Skin of body (tissue), 2 donors: ENCODE data around the gene CBFA2T2. TPM values are rescaled to one million over a fixed set of nuclear protein-coding genes. Genes with fewer than 3 reads are reported as not detected.
"Not testable (repeated sequence)": the region's sequence is repeated elsewhere in the genome, so short reads cannot be mapped to it uniquely, and the experiment has no call there.

Source experiments
- DNase-seq: peaks from one replicate; lab custom pipeline; 2025; lab: John Stamatoyannopoulos, UW
- total RNA-seq: library from RNA; depleted of rRNA; stranded (reverse); fragments of >200 nt; gene quantifications from one replicate; pipeline ENCODE4 v1.2.3, GENCODE V29; 2014

The CBFA2T2 gene
- total RNA-seq, 1 donor from 2014 or later, result 14.4 TPM

DNA sequence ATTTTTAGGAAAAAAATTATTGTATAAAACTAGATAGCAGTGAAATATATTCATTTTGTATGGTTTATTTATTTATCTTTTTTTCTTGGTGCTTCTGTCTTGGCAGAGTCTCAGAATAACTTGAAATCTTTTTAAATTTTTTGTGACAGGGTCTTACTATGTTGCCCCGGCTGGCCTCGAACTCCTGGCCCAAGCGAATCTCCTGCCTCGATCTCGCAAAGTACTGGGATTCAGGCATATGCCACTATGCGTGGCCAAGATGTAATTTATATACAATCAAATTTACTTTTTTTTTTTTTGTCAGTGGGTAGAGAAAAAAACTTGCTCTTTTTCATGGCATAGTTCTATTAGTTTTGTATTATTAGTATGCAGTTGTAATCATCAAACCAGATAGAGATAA is 13.7 kb downstream of the CBFA2T2 start:
- DNase-seq, result no peak

DNA sequence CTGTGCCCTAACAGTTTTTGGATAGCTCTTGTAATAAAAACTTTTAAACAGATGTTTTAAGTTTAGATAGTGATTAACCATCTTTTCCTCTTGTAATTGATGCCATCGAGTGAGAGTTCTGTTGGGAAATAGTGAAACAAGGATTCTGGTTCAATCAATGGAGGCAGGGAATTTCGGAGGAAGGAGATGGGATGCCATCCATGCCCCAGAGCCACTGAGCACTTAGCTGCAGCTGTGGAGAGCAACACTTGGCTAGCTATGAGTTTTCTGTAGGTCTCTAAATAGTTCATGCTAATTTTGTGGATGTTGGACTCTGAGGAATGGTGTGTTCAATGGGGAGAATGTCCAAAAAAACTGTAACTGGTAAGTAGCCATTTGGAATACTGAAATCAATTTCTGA is 16.7 kb downstream of the CBFA2T2 start:
- DNase-seq, result no peak

DNA sequence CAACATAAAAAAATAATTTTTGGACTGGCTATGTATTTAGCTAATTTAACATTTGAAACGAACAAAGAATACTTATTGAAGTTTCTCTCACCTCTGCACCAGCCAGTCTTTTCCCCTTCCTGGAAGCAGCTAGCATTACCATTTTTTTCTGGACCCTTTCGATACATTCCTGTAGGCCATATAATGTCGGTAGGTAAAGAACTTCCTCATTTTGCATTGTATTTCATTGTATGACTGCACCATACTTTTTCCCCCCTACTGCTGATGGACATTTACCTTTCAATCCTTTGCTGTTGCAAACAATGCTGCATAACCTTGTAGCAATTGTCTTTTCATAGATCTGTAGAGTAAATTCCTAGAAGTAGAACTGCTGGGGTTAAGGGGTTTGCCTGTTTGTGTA is 17.6 kb downstream of the CBFA2T2 start:
- no peak for DNase-seq

DNA sequence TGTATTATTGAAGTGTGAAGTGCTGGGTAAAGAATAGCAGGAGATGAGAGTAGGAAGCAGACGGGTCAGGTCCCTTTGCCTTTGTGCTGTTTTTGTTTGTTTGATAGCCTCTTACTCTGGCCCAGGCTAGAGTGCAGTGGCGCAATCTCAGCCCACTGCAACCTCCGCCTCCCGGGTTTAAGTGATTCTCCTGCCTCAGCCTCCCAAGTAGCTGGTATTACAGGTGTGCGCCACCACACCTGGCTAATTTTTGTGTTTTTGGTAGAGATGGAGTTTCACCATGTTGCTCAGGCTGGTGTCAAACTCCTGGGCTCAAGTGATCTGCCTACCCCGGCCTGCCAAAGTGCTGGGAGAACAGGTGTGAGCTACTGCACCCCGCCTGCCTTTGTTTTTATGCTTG is 18.1 kb downstream of the CBFA2T2 start:
- DNase-seq, result not testable (repeated sequence)

DNA sequence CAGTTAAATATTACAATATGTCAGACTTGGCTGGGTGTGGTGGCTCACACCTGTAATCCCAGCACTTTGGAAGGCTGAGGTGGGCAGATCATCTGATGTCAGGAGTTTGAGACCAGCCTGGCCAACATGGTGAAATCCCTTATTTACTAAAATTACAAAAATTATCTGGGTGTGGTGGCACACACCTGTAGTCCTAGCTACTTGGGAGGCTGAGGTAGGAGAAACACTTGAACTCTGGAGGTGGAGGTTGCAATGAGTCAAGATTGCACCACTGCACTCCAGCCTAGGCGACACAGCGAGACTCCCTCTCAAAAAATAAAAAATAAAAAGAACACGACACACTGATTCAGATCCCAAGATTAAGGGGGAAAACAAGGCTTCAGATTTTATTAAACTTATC is 19.2 kb downstream of the CBFA2T2 start:
- not testable (repeated sequence) for DNase-seq

DNA sequence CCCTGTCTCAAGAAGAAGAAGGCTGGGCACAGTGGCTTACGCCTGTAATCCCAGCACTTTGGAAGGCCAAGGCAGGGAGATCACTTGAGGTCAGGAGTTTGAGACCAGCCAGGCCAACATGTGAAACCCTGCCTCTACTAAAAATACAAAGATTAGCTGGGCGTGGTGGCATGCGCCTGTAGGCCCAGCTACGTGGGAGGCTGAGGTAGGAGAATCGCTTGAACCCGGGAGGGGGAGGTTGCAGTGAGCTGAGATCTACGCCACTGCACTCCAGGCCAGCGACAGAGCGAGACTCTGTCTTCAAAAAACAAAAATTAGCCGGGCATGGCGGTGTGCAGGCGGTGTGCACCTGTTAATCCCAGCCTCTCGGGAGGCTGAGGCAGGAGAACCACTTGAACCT is 22.0 kb downstream of the CBFA2T2 start:
- DNase-seq, result not testable (repeated sequence)

DNA sequence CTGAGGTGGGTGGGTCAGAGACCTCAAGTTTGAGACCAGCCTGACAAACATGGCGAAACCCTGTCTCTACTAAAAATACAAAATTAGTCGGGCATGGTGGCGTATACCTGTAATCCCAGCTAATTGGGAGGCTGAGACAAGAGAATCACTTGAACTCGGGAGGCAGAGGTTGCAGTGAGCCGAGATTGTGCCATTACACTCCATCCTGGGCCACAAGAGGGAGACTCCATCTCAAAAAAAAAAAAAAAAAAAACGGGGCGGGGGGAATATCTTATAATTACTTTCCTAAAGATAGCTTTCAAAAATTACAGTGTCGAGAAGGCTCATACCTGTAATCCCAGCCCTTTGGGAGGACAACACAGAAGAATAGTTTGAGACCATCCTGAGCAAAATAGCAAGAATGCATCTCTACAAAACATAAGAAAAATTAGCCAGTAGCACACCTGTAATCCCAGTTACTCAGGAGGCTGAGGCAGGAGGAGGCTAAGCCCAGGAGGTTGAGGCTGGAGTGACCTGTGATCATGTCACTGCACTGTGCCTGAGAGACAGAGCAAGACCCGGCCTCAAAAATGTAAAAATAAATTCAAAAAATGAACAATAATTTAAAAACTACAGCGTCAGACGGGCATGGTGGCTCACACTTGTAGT is 25.8 kb downstream of the CBFA2T2 start:
- DNase-seq, result no peak

DNA sequence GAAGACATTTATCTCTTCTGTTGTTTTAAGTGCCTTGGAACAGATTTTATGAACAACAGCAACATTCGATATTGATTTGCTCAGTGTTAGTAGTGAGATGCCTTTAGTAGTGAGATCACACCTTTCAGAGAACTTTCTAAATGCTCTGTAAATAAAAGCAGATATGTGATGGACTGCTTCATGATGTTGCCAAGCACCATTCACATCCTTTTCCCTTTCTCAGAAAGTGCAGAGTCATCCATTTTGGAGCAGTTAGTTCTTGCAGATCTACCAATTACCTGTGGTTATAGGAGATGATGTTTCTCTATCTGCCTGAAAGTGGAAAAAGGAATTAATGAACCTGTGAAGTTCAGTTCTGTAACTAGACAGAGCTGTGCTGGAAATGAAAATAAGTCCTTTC is 27.0 kb downstream of the CBFA2T2 start:
- no peak for DNase-seq

DNA sequence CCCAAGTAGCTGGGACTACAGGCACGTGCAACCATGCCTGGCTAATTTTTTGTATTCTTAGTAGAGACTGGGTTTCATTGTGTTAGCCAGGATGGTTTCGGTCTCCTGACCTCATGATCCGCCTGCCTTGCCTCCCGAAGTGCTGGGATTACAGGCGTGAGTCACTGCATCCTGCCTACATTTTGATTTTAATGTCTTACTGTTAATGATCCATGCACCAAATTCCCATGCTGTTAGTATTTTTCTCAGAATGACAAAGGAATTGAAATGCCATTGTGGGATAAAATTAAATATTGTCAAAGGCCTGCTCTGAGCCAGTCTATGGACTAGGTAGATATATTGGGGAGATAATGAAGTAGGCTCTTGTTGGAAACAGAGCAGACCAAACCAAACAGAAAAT is 28.2 kb downstream of the CBFA2T2 start:
- DNase-seq, result no peak

DNA sequence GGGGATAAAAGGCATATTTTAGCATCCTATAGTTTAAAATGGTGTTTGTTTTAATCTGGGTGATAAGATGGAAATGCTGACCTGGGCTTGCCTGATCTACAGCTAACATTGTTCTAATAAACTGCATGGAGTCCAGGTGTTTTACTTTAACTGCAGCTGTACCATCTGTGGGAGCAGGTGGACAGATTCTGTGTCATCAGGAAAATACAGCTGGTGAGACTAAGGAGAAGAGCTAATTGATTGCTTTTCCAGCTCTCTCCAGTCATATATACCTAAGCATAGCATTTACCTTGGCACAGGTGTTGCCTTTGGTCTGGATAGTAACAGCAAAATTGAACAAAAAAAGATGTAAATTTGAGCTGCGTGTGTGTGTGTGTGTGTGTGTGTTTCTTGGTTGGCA is 31.6 kb downstream of the CBFA2T2 start:
- no peak for DNase-seq

DNA sequence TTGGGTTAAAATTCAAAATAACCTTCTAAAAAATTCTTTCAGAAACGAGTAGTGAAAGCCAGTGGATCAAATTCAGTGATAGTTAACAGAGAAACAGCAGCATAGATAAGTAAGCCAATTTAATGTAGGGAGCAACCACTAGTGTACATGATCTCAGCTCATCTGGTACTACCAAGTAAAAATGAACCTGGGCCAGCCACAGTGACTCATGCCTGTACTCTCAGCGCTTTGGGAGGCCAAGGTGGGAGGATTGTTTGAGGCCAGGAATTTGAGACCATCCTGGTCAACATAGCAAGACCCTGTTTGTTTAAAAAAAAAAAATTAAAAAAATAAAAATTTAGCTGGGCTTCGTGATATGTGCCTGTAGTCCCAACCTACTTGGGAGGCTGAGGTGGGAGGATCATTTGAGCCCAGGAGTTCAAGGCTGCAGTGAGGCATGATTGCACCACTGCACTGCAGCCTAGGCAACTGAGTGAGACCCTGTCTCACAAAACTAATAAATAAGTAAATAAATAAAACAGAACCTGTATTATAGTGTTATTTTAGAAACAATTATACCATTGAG is 32.4 kb downstream of the CBFA2T2 start:
- no peak for DNase-seq

DNA sequence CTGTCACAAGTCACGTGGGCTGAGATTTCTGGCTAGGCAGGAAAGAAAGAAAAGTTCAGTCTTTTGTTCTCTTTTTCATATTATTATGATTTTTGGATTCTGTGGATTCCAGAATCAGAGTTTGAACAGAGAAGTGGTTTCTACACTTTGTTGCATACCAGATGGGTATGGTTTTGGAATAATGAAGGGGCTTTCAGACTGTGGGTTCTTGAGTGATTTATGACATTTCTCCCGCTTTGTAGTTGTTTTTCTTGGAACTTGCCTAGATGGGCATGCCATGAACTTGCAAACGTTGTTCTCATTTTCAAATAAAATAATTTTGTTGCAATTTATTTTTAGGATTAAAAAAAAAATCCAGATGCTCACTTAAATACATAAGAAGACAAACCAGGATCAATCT is 34.4 kb downstream of the CBFA2T2 start:
- peak; percentile 23 for DNase-seq

DNA sequence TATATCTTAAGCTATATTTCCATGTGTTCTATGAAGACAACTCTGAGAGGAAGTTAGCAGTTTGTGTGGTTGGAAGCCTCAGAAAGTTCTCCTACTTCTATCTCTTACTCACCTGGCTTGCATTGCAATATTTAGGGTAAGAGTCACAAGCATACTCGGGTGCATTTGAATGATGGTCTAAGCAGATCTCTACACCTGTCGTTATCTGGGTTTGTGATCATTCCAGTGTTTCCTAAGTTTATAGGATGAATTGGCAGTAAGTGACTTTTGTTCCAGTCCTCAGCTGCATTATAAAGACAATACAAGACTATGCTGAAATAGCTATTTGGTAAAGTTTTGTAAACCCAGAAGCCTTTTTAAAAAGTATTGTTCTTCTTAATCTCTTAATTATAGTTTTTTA is 36.9 kb downstream of the CBFA2T2 start:
- DNase-seq, result no peak

DNA sequence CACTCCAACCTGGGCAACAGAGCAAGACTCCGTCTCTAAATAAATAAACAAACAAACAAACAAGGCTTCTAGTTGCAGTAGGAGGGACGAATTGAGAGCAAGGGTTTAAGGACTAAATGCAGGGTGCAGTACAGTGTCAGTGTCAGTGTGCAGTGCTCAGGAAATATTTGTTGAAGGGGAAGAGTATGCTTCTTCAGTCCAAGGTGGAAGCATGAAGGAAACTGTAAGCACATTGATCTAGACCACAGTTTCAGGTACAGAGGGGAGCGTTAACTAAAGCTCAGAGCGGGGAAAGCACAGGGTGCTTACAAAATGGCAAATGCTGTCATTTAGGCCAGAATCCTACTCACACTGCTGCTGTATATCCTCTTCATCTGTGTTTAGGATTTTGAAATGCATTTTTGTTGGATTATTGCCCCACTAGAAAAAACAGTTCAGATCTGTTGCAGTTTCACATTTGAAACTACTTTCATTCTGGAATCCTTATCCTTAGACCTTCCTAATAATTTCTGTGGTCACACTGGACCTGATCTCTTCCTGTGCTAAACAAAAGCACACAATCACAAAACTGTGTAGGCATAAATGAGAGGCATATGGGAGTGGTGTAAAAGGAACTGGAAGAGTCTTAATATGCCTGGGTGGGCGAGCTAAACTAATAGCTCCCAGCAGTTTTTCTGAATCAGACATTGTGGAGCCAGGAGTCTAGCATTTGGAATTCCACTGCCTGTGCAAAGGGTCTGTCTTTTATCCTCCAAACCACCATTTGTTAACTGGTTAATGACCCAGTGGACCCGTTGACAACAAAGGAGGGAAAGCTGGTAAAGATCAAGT is 41.4 kb downstream of the CBFA2T2 start:
- DNase-seq, result peak; percentile 58

DNA sequence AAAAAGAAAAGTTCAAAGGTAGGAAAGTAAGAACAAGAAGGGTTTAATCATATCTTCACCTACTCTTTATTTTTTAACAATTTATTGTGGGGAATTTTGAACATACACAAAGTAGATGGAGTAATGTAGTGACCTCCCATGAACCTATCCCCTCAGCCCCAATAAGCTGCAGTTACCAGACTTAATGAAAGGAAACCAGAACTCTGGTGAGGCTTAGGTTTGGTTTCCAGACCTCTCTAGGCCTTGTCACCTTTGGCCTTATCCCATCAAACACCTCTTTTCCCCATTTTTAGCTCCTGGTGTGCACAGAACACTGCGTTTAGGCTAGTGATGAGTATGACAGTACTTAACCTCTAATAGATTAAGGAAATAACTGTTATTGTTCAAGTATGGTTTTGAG is 42.0 kb downstream of the CBFA2T2 start:
- DNase-seq, result no peak

DNA sequence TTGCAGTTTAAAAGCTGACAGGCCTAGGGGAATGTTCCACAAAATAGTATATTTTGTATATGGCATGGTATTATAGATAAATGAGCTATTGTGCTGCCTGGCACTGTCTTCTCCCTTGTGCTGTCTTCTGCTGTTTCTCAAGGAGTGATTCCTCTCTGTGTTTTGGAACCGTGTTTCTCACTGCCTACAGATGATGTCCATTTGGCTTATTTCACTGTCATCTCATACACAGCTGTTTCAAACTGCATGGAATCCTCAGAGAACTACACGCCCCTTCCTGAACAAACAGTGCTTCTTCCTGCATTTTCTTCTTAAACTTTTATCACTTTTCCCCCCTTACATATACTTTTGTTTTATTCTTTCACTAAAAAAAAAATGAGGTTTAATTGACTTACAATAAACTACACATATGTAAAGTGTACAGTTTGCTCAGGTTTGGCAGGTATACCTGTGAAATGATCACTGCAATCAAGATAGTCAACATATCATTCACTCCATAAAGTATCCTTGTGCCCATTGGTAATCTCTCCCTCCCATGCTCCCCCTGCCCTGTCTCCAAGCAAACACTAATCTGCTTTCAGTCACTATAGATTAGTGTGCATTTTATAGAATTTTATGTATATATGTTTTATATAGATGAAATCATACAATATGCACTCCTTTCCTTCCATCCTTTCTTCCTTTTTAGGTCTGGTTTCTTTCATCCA is 43.0 kb downstream of the CBFA2T2 start:
- DNase-seq, result peak; percentile 71

DNA sequence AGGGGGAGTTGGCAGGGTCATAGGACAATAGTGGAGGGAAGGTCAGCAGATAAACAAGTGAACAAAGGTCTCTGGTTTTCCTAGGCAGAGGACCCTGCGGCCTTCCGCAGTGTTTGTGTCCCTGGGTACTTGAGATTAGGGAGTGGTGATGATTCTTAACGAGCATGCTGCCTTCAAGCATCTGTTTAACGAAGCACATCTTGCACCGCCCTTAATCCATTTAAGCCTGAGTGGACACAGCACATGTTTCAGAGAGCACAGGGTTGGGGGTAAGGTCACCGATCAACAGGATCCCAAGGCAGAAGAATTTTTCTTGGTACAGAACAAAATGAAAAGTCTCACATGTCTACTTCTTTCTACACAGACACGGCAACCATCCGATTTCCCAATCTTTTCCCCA is 45.8 kb downstream of the CBFA2T2 start:
- DNase-seq, result not testable (repeated sequence)

DNA sequence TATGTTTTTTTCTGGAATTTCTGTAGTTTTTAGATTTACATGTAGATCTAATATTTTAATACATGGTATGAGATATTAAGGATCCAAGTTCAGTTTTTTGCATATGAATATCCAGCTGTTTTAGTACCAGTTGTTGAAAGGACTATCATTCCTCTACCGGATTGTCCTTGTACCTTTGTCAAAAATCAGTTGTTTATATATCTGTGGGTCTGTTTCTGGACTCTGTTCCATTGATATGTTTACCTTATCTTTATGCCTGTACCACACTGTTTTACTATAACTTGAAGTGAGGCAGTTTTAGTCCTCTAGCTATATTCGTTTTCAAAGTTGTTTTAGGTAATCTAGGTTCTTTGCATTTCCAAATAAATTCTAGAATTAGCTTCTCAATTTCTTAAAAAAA is 47.7 kb downstream of the CBFA2T2 start:
- no peak for DNase-seq

DNA sequence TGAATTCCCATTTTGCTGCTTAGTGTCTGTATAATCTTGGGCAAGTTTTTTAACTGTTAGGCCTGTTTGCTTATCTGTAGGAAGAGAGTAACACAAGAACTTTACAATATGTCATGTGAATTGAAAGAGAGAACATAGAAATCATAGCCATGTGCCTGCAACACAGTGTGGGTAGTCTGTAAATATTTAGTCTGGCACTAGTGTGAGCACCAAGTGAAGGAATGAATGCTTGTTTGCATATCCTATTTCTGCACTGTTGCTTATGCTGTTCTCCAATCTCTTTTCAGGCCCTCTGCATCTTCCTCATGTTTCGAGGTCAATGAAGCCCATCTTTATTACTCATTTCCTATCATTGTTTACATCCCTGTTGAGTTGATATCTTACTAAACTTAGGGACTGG is 49.2 kb downstream of the CBFA2T2 start:
- no peak for DNase-seq

DNA sequence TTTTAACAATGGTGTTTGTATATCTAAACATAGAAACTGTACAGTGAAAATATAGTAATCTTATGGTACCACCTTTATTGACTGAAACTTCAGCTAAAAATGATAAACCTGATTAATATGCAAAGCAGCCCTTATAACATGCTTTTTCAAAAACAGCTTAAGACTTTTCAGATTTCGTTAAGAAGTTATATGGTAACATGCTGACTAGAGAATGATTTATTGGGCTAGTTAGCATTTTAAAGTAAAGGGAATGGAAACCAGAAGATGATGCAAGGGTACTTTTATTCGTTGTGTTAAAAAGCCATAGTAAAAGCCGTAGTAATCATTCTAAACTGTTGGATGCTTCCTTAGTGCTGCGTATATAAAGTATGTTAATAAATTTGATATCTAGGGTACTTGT is 50.5 kb downstream of the CBFA2T2 start:
- no peak for DNase-seq

DNA sequence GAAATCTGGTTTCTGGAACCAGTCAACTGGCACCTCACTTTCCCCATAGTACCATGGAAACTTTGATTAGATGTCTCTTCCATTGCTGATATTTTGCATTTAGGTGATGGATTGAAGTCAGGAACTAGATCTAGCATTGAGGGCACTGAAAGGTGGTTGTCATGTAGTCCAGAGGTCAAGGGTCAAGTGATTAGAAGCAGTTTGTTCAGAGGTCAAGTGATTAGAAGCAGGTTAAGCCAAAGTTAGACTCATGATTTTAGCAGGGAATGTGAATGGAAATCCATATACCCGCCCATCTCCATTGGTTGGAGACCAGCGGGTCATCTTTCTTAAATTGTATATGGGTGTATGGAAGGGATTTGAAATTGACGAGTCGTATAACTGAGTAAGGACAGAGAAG is 51.2 kb downstream of the CBFA2T2 start:
- DNase-seq, result no peak

DNA sequence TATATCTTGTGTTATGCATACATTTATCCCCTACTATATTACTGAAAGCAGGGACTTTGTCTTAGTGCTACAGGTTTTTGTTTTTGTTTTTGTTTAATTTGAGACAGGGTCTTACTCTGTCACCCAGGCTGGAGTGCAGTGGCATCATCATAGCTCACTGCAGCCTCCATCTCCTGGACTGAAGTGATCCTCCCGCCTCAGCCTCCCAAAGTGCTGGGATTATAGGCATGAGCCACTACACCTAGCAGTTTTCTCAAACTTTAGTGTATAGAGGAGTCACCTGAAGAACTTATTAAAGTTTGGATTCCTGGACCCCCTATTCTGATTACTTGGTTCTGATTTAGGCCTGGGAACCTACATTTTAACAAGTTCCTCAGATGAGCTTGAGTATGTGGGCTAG is 51.9 kb downstream of the CBFA2T2 start:
- DNase-seq, result no peak
